NCI-H1092 treated with DMSO at 0.1 percent for 48 hours (cell line): ENCODE measurements around the gene NCOR1.
"Not testable (repeated sequence)": the region's sequence is repeated elsewhere in the genome, so short reads cannot be mapped to it uniquely, and the experiment has no call there.

Experiments
- DNase-seq: peaks from one replicate; lab custom pipeline; 2025; lab: John Stamatoyannopoulos, UW

Gene NCOR1

DNA sequence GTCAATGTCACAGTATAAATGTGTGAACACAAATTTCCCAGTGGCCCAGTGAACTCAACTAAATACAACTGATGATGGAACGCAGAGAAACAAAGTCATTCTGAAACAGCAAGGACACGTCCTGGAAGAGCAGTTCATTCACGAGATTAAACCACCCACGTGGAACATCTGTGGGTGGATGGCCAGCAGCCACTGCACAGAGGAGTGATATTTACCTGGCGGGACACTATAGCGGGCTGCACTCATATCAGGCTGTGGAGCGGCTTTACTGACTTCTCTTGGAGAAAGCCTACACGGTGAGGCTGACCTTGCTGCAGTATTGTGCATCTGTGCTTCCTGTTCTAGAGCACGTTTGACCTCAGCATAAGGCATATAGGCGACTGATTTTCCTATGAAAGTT, 128.4 kb downstream of the NCOR1 start:
- DNase-seq: no peak

DNA sequence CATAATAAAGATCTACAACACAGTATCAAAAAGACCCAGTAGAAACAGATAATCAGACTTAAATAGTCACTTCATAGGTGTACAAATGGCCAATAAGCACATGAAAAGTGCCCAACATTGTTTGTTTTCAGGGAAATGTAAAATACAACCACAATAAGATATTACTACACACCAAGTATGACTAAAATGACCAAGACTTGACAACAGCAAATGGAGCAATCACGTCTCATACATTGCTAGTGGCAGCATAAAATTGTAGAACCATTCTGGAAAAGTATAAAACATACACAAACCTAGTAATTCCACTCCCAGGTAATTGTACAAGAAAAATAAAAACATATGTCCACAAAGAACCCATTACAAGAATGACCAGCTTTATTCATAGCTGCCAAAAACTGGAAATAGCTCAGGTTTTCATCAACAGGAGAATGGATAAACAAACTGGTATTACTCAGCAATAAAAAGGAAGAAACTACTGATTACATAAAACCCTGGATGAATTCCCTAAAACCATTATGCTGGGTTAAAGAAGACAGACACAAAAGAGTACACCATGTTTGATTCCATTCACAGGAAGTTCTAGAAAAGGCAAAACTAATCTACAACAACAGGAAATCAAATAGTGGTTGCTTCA, 130.2 kb downstream of the NCOR1 start:
- DNase-seq: no peak

DNA sequence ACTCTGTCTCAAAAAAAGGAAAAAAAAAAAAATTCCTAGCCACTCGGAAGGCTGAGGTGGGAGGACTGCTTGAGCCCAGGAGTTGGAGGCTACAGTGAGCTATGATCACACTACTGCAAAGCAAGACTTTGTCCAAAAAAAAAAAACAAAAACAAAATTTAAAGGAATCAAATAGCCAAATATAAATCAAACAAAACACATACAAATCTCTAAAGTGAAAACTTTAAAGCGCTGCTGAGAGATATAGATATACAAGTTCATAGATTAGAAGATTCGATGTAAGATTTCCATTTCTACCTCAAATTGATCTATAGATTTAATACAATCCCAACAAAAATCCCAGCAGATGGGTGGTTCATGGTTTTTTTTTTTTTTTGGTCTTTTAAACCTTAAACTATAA, 132.1 kb downstream of the NCOR1 start:
- no peak for DNase-seq

DNA sequence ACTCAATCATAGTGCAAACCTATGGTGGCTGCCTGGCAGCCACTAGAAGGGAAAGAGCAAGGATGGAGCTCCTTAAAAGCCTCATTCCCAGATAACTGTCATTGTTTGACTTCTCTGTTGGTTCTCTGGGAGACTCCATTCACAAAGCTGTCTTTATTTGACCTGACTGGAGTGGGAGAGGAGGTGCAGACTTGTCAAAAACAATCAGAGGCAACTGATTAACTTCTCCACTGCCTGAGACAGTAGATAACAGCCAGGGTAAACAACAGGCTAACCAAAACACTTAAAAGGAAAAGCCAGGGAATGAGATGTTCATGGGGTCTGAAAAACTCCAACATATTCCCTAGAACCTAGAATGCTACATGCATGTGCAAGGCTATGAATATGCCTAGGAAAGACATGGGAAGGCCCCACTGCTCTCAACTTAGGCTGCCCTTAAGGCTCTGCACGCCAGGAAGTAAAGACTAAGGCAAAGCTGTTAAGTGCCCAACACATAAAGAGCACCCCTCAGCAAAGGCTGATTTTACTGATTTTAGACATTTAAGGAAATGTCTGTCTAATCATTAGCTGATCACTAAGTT, 133.7 kb downstream of the NCOR1 start:
- DNase-seq: no peak

DNA sequence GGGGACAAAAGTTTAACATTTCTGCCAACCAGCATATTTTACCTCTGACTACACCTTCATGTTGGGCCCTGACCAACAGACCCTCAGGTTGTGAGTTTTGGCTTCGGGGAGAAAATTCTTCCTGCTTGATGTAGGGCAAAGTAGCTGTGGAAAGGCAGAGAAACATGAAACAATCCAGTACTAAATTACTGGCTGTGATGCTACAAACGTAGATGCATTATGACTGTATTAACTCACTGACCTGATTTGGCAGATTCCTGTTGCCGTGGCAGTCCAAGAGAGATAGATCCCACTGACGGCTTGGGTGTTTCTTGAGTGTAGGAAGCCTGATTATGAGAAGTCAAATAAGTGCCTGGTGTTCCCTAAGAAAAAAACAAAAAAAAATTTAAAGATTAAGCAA, 135.0 kb downstream of the NCOR1 start:
- no peak for DNase-seq

DNA sequence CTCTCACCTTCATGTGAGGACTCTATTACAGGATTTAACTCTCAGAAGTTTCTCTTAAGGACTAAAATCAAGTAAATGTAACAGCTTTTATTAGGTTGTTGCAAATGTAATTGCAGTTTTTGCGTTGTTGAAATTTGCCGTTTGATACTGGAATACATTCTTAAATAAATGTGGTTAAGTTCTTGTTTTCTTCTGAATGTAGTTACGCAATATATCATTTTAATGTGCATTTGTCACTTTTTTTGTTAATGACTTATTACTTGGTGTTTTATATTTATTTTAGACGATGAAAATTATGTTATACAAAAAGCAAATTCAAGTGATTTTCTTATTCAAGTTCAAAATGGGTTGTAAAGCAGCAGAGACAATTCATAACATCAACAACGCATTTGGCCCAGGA, 139.4 kb downstream of the NCOR1 start:
- no peak for DNase-seq

DNA sequence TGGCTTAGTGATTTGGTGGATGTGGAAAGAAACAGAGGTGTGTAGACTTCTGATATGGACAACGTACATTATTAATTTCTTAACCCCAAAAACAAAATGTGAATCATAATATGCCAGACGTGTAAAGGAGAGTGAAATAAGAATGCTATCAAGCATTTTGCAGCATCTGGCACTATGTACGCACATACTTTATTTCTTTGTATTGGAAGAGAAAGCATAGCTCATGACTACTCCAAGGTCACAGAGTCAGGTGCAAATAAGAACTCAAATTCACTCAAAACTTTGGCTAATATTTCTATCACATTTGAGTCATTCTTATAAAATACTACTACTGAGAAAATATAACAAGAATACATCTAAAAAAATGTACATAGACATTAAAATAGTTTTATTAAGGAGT, 140.9 kb downstream of the NCOR1 start:
- no peak for DNase-seq

DNA sequence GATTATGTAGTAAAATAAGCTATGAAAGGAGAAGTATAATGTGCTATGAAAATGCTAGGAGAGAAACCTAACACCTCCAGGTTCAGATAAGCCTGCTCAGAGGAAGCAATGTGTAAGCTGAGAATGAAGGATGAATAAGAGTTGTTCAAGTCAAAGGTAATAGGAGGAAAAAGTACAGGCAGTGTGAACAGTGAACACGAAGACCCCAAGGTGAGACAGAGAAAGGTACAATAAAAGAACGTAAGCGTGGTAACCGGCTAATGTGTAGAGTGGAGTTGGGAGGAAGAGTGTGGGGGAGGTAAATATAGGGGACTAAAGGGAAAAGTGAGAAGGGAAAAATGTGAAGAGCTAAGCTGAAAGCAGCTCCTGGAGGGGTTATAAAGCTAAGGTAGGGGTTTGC, 141.5 kb downstream of the NCOR1 start:
- DNase-seq: no peak

DNA sequence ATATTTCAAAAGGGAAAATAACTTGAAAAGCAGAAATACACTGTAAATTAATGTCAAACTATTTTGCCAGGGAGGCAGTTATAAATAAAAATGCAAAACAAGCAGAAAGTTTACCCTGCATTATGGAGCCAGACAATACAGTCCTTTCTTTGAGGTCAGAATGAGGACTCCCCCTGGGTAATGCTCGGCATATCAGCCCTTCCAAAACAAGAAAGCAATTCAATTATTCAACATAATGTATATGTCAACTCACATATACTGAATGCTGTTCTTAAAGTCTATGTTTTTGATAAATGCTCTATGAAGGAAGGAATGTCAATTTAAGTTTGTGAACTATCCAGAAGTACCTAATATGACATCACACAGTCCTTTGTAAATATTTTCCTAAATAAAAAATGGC, 143.3 kb downstream of the NCOR1 start:
- no peak for DNase-seq

DNA sequence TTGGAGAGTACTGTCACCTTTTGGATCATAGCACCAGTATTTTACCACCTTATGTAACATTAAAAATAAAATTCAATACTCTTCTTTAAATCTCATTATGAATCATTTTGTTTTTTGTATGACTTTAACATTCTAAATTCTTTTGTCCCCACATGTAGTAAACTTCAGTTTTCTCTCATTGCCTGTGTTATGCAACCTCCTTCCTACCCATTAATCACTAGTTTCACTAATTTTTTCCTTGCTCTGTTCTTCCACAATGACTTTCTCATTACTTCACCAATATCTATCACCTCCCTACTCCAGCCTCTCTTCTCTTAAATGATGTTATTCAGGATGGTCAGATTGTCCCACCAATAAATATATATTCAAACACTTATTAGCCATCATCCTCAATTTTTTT, 147.0 kb downstream of the NCOR1 start:
- DNase-seq: no peak

DNA sequence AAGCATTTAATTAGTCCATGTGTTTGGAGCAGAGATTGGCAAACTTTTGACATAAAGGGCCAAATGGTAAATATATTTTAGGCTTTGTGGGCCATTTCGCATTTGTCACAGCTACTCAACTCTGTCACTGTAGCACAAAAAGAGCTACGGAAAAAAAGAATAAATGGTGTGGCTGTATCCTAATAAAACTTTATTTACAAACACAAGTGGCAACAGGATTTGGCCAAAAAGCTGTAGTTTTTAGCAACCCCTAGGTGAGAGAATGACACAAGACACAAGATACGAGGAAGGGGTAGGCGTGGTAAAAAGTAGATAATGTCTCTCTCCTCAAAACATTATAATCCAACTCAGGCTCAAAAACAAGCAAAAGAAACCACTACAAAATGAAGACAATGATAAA, 149.2 kb downstream of the NCOR1 start:
- no peak for DNase-seq

DNA sequence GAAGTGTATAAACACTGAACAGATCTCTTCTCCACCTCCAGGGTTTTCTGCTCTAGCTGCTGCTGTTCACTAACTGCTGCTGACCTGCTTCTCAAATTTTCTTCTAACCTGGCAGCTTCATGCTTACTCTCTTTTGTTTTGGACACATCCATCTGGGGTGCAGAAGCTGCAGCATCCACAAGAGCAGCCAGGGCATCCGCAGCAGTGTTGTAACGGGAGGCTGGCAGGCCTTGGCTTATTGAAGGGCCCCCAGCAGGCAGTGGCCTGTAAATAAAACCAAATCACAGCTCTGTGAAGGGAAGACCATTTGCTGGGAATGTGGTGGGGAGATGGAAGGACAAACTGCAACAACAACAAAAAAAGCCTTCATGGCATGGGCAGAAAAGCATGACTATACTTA, 153.7 kb downstream of the NCOR1 start:
- no peak for DNase-seq

DNA sequence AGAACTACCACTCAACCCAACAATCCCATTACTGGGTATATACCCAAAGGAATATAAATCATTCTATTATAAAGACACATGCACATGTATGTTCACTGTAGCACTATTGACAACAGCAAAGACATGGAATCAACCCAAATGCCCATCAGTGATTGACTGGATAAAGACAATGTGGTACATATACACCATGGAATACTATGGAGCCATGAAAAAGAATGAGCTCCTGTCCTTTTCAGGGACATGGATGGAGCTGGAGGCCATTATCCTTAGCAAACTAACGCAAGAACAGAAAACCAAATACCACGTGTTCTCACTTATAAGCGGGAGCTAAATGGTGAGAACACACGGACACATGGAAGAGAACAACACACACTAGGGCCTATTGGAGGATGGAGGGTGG, 160.2 kb downstream of the NCOR1 start:
- DNase-seq: not testable (repeated sequence)

DNA sequence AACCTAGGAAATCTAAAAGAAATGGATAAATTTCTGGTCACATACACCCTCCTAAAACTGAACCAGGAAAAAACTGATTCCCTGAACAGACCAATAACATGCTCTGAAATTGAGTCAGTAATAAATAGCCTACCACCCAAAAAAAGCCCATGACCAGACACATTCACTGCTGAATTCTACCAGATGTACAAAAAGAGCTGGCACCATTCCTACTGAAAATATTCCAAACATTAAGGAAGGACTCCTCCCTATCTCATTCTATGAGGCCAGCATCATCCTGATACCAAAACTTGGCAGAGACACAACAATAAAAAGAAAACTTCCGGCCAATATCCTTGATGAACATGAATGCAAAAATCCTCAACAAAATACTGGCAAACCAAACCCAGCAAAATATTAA, 162.8 kb downstream of the NCOR1 start:
- no peak for DNase-seq

DNA sequence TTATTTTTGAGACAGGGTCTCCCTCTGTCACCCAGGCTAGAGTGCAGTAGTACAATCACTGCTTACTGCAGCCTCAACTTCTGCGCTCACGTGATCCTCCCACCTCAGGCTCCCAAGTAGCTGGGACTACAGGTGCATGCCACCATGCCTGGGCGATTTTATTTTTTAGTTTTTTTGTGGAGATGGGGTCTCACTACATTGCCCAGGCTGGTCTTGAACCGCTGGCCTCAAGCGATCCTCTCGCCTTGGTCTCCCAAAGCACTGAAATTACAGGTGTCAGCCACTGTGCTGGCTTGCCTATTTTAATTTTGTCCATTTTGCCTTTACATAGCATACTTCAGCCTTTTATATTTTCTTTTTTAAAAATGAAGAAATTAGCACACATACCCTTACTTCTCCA, 164.5 kb downstream of the NCOR1 start:
- DNase-seq: no peak

DNA sequence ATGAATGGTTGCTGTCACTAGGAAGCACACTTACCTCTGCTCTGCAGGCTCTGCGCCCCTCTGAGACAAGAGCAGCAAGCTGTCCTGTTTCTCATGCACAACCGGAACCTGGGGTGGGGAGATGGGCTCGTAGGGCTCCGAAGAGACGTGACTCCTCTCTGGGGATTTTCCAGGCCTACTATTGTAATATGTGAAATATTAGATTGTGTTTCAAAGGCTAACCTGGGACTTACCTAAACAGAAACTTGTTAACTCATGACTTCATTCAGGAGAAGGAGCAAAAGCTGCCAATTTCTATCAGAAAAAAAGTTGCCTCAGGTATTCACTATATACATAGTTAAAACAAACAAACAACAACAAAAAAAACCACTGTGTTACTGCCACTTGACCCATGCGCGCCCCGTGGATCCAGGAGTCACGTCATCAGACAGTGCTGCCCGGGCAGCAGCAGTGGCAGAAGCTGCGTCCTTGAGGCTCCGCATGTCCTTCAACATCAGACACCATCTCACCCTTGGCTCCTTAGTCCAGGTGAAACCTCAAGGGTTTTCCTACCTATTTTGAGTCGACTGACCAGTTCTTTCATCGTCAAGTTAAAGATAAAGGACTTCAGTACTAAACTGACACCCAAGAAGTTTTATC, 166.4 kb downstream of the NCOR1 start:
- DNase-seq: no peak

DNA sequence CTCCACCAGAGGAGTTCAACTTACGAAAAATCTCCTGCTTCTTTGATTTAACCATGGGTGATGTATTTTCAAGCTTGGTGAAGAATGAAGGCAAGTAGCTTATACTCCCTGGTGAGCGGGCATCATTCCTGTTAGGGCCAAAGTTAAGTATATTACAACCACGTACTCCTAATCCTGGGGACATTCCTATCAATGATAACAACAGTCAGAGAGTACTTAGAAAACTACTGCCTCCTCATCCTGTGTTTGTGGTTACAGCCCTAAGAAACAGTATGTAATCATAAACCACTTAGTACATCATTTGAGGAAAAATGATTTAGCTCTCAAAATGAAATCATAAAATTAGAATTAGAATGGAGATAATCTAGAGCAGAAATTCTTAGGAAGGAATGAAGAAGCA, 168.4 kb downstream of the NCOR1 start:
- no peak for DNase-seq

DNA sequence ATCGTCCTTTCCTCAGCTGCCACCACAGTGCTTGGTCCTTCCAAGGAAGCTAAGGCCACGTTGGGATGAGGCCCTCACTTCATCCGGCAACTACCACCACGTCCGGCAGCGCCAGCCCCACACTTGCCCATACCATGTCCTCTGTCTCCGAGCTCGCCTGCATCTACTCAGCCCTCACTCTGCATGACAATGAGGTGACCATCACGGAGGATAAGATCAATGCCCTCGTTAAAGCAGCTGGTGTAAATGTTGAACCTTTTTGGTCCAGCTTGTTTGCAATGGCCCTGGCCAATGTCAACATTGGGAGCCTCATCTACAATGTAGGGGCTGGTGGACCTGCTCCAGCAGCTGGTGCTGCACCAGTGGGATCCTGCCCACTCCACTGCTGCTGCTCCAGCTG, 170.8 kb downstream of the NCOR1 start:
- no peak for DNase-seq

DNA sequence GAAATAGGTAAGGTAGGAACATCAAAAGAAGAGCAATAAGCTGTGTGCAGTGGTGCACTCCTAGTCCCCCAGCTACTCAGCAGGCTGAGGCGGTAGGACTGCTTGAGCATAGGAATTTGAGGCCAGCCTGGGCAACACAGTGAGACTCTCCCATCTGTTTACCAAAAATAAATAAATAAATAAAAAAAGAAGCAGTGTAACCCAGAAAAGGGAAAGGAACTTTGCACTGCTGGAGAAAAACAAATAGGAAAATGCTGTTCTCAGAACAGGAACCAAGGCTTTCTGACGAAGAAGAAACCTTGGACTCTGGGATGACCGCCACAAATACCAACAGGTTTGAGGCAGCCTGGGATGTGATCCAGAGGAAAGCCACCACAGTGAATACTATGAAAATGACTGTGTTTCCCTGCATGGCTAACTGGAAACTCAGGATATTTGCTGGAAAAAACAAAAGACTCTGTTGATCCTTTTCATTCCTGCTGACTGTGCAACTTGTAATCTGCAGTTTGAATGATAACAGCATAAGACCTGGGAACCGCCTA, 174.6 kb downstream of the NCOR1 start:
- DNase-seq: no peak

DNA sequence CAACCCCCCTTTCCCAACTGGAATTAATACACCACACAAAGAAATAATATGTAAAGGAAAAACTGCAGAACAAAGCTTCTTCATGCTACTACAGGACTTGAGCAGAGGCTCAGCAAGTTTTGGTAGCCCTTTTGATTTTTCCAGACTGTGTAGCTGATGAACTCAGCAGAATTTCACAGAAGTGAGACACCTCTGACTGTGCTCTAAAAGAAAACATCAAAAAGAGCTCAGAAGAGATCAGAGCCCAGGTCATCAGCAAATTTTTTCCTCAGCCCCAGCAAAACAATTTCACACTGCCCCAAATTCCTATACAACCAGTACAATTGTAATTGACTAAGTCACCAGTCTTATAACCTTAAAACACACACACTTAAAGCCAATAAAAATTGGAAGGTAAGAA, 177.7 kb downstream of the NCOR1 start:
- no peak for DNase-seq

DNA sequence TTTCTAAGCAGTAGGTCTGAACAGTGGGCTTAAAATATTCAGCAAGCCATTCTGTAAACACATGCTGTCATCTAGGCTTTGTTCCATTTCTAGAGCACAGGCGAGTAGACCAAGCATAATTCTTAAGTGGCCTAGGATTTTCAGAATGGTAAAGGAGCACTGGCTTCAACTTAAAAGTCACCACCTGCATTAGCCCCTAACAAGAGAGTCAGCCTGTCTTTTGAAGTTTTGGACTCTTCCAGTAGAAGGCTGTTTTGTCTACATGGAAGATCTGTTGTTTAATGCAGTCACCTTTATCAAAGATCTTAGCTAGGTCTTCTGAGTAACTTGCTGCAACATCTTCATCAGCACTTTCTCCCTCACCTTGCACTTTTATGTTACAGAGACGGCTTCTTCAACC, 179.1 kb downstream of the NCOR1 start:
- no peak for DNase-seq

DNA sequence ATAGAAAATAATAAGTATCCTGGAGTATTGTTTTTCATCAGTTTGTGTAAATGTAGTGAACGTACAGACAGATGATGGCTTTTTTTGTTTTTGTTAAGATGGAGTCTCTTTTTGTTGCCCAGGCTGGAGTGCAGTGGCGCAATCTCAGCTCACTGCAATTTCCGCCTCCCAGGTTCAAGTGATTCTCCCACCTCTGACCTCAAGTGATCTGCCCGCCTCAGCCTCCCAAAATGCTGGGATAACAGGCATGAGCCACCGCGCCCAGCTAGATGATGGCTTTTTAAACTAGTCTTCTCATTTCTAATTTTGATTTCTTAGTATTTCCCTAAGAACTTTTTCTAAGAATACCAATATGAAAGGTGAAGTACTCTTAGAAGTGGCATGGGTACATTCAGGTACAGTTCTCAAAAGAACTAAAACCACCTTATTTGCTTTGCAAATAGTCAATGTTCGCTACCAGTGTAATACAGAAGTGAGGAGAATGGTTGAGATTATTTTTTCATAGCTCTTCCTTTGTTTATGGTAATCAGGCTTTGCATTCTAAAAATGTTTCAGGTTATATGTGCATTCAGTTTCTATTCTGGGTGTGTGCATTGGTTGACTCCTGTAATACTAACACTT, 181.5 kb downstream of the NCOR1 start:
- DNase-seq: no peak
